Esophagus (tissue), 2 donors: Measurements from ENCODE around the gene C5orf46. TPM values are rescaled to one million over a fixed set of nuclear protein-coding genes. Genes with fewer than 3 reads are reported as not detected.

Experiments
- H3K27ac ChIP-seq, 2 donors: one replicate each; pipeline ENCODE4 v1.5.1; 2013; ENCODE audit warnings: low read depth in 2 of 2, mild to moderate bottlenecking in 2 of 2, inconsistent platforms in 1 of 2, low read length in 1 of 2, moderate library complexity in 1 of 2
- H3K27me3 ChIP-seq, 2 donors: one replicate each; pipeline ENCODE4 v1.6.1; 2013; ENCODE audit warnings: low read length in 2 of 2, control low read depth in 1 of 2, mild to moderate bottlenecking in 1 of 2; ENCODE audit not compliant: insufficient read depth in 2 of 2, control insufficient read depth in 1 of 2
- H3K36me3 ChIP-seq, 2 donors: one replicate each; pipeline ENCODE4 v1.6.1; 2013; ENCODE audit warnings: low read length in 1 of 2; ENCODE audit not compliant: control insufficient read depth in 2 of 2, insufficient read depth in 2 of 2
- H3K4me1 ChIP-seq, 2 donors: one replicate each; pipeline ENCODE4 v1.6.1; 2013; ENCODE audit warnings: low read length in 1 of 2; ENCODE audit not compliant: control insufficient read depth in 2 of 2, insufficient read depth in 2 of 2
- H3K4me3 ChIP-seq, 2 donors: one replicate each; pipeline ENCODE4 v1.5.1; 2013; ENCODE audit warnings: low read length in 2 of 2, mild to moderate bottlenecking in 2 of 2, low read depth in 1 of 2, moderate library complexity in 1 of 2
- H3K9me3 ChIP-seq, 2 donors: one replicate each; pipeline ENCODE4 v1.6.1; 2013; ENCODE audit warnings: mild to moderate bottlenecking in 2 of 2, low read depth in 1 of 2, low read length in 1 of 2, moderate library complexity in 1 of 2; ENCODE audit not compliant: control insufficient read depth in 2 of 2, insufficient read depth in 1 of 2
- WGBS, 2 donors: extraction: QIAGEN DNeasy Blood & Tissue Kit; methylation state at CpG; one replicate each; pipeline ENCODE4 v1.1.7; 2013; 5-methylcytosine and 5-hydroxymethylcytosine counted together
- polyA plus RNA-seq, 2 donors: library from polyadenylated mRNA; stranded (reverse); fragments of 200-250 nt; gene quantifications; one replicate each; pipeline ENCODE4 v1.2.3, GENCODE V29; 2013
- donor health status: healthy with polysubstance abuse.
- donor health status: Bipolar disorder and iron deficiency.

Gene C5orf46
- polyA plus RNA-seq, 2 donors: not detected

GRCh38 chr5:147853372-147853987 is 52.9 kb downstream of the C5orf46 start:
- Histone ChIP-seq H3K4me3 (no peak overlapping the region), H3K36me3 (no peaks in the 10 kb centered on the region), H3K27me3 (no peaks in the 10 kb centered on the region), H3K27ac (no peak overlapping the region), H3K4me1 (no peaks in the 10 kb centered on the region), H3K9me3 (peaks cover 0 to 2% of the 10 kb centered on the region in 2 donors)
- WGBS, 2 donors: 65 to 76% methylated on average over 3 of the region's 3 CpGs

- Histone ChIP-seq H3K27ac (no peak overlapping the region), H3K27me3 (no peaks in the 10 kb centered on the region), H3K36me3 (no peaks in the 10 kb centered on the region), H3K9me3 (peaks cover 0 to 2% of the 10 kb centered on the region in 2 donors), H3K4me3 (no peak overlapping the region), H3K4me1 (no peaks in the 10 kb centered on the region)
- 47 to 68% methylated on average over 3 of the region's 3 CpGs for WGBS, 2 donors
Observed at GRCh38 chr5:147852365-147852764, 54.0 kb downstream of the C5orf46 start.

- Histone ChIP-seq H3K4me1 (no peaks in the 10 kb centered on the region), H3K4me3 (no peak overlapping the region), H3K27me3 (no peaks in the 10 kb centered on the region), H3K36me3 (no peaks in the 10 kb centered on the region), H3K27ac (no peak overlapping the region), H3K9me3 (peaks cover 0 to 2% of the 10 kb centered on the region in 2 donors)
- 88 to 100% methylated on average over 3 of the region's 3 CpGs for WGBS, 2 donors
Observed at GRCh38 chr5:147851578-147851977, 54.8 kb downstream of the C5orf46 start.

GRCh38 chr5:147849226-147849625 is 57.1 kb downstream of the C5orf46 start:
- no peak overlapping the region for H3K27ac ChIP-seq
- no peak overlapping the region for H3K4me3 ChIP-seq
- no peaks in the 10 kb centered on the region for H3K27me3 ChIP-seq
- 46 to 65% methylated on average over 2 of the region's 2 CpGs for WGBS, 2 donors
- H3K36me3 ChIP-seq: no peaks in the 10 kb centered on the region
- no peaks in the 10 kb centered on the region for H3K4me1 ChIP-seq
- H3K9me3 ChIP-seq: peaks cover 0 to 2% of the 10 kb centered on the region in 2 donors

- no peak overlapping the region for H3K27ac ChIP-seq
- H3K4me1 ChIP-seq: no peaks in the 10 kb centered on the region
- H3K9me3 ChIP-seq: no peaks in the 10 kb centered on the region
- H3K36me3 ChIP-seq: no peaks in the 10 kb centered on the region
- no peak overlapping the region for H3K4me3 ChIP-seq
- no peaks in the 10 kb centered on the region for H3K27me3 ChIP-seq
- WGBS, 2 donors: 84 to 94% methylated on average over 4 of the region's 4 CpGs
Observed at GRCh38 chr5:147845618-147846017, 60.7 kb downstream of the C5orf46 start.

- Histone ChIP-seq H3K4me1 (no peaks in the 10 kb centered on the region), H3K36me3 (no peaks in the 10 kb centered on the region), H3K4me3 (no peak overlapping the region), H3K9me3 (no peaks in the 10 kb centered on the region), H3K27me3 (no peaks in the 10 kb centered on the region), H3K27ac (no peak overlapping the region)
- WGBS, 2 donors: 38 to 59% methylated on average over 3 of the region's 3 CpGs
Observed at GRCh38 chr5:147844846-147845245, 61.5 kb downstream of the C5orf46 start.

- 43 to 48% methylated on average over 2 of the region's 2 CpGs for WGBS, 2 donors
- no peak overlapping the region for H3K27ac ChIP-seq
- no peaks in the 10 kb centered on the region for H3K27me3 ChIP-seq
- H3K4me3 ChIP-seq: no peak overlapping the region
- H3K36me3 ChIP-seq: no peaks in the 10 kb centered on the region
- H3K4me1 ChIP-seq: no peaks in the 10 kb centered on the region
- H3K9me3 ChIP-seq: no peaks in the 10 kb centered on the region
Observed at GRCh38 chr5:147842869-147843268, 63.5 kb downstream of the C5orf46 start.

Other genes with a start within 250 kb of the C5orf46 start
- gene JAKMIP2, start 123.8 kb downstream of the C5orf46 start, polyA plus RNA-seq: under 1 TPM; 0.10 to 0.20 TPM
- gene SPINK1, start 74.9 kb downstream of the C5orf46 start, polyA plus RNA-seq: 1 to 10 TPM in 1 of 2 donors, under 1 TPM in 1; 0.76 to 5.3 TPM
- gene SCGB3A2, start 27.8 kb downstream of the C5orf46 start, polyA plus RNA-seq: under 1 TPM in 1 of 2 donors, not detected in 1; 0.13 TPM
- gene SPINK5, start 157.4 kb upstream of the C5orf46 start, polyA plus RNA-seq: 1,000 to 10,000 TPM in 1 of 2 donors, 100 to 1,000 TPM in 1; 772 to 1,309 TPM